Kidney epithelial cell (primary cell): ENCODE data around the gene TMEM220. TPM values are rescaled to one million over a fixed set of nuclear protein-coding genes. Genes with fewer than 3 reads are reported as not detected.

Experiments used
- DNase-seq: peaks from one replicate; pipeline ENCODE4 v3.0.0-alpha.2; 2010; ENCODE audit warnings: low read depth
- H3K27me3 ChIP-seq: 2 replicates; pipeline ENCODE4 v1.6.0; 2011; ENCODE audit warnings: low read length; ENCODE audit not compliant: control insufficient read depth, insufficient read depth
- H3K36me3 ChIP-seq: 2 replicates; pipeline ENCODE4 v1.5.1; 2011; ENCODE audit warnings: low read length; ENCODE audit not compliant: control insufficient read depth, insufficient read depth
- H3K4me3 ChIP-seq: 2 replicates; pipeline ENCODE4 v1.5.1; 2011; ENCODE audit warnings: low read depth, mild to moderate bottlenecking, control low read depth, low read length
- total RNA-seq: library from RNA; depleted of rRNA; stranded (reverse); fragments of >200 nt; gene quantifications from 2 replicates; pipeline ENCODE4 v1.2.3, GENCODE V29; 2015
- TF ChIP-seq, protein P1 (sequence below): IDR thresholded peaks from 2 replicates; pipeline ENCODE4 v1.5.1; 2011; ENCODE audit warnings: mild to moderate bottlenecking, moderate library complexity, low read length, control low read depth, inconsistent platforms; ENCODE audit not compliant: insufficient read depth, poor library complexity, severe bottlenecking

The TMEM220 gene
- total RNA-seq, 1 donor from 2014 or later, result 2.8 TPM

DNA sequence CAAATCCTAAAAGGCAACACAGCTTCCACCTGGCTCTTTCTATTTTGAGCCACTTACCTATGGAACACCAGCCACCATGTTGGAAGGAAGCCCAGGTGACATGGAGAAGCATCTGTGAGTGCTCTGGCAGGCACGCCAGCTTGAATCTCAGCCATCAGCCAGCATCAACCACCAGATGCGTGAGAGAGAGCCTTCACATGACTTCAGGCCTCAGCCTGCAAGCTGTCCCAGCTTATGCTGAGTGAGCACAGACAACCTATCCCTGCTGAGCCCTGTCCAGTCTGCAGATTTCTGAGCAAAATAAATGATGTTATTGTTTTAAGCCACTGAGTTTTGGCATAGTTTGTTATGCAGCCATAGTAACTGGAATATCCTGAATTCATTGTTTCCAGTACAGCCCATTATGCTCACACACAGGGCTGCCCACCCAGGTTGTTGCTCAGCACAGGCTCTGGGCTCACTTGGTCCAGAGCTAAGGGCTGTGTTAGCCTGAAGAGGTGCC, 39.0 kb upstream of the TMEM220 start:
- Histone ChIP-seq H3K36me3 (no peaks in the 10 kb centered on the region), H3K27me3 (no peaks in the 10 kb centered on the region), H3K4me3 (no peak overlapping the region)
- no peak for DNase-seq
- TF ChIP-seq, protein P1, sequence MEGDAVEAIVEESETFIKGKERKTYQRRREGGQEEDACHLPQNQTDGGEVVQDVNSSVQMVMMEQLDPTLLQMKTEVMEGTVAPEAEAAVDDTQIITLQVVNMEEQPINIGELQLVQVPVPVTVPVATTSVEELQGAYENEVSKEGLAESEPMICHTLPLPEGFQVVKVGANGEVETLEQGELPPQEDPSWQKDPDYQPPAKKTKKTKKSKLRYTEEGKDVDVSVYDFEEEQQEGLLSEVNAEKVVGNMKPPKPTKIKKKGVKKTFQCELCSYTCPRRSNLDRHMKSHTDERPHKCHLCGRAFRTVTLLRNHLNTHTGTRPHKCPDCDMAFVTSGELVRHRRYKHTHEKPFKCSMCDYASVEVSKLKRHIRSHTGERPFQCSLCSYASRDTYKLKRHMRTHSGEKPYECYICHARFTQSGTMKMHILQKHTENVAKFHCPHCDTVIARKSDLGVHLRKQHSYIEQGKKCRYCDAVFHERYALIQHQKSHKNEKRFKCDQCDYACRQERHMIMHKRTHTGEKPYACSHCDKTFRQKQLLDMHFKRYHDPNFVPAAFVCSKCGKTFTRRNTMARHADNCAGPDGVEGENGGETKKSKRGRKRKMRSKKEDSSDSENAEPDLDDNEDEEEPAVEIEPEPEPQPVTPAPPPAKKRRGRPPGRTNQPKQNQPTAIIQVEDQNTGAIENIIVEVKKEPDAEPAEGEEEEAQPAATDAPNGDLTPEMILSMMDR, result no peak

DNA sequence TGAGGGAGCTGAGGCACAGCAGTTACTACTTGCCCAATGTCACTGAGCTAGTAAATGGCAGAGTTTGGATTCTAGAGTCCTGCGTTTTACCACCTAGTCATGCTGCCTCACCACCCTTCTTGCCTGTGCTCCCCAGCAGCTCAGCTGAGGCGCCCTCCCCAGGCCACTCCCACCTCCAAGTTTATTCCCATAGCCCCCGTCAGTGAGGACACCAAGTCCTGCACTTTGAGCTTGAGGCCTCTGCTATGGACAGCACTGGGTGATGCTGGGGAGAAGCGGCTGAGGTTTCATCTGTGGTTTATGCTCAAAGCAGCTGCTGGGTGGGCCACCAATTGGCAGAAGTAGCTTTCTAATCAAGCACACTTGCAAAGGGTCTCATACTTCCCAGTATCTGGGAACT, 37.4 kb upstream of the TMEM220 start:
- TF ChIP-seq, protein P1, result no peak
- no peak for DNase-seq

DNA sequence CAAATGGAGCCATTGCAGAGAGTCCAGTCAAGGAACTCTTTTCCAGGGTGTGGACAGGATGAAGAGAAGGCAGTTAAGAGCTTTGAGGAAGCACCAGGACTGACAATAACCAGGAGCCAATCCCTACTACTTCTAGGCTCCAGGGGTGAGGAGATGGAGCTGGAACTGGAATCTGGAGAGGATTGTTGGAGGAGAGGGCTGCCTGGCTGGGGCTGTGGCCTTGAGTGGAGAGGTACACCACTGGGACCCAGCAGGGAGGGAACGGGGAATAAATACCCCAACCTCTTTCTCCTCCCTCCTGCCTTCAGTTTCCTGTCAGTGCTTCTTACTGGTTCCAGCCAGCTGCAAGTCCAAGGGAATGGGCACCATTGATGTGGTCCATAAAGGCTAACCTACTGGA, 32.2 kb upstream of the TMEM220 start:
- TF ChIP-seq, protein P1, result no peak
- Histone ChIP-seq H3K27me3 (no peaks in the 10 kb centered on the region), H3K4me3 (no peak overlapping the region), H3K36me3 (no peaks in the 10 kb centered on the region)
- no peak for DNase-seq

More for the DNA sequence above, 37.4 kb upstream of the TMEM220 start:
- Histone ChIP-seq H3K36me3 (no peaks in the 10 kb centered on the region), H3K27me3 (no peaks in the 10 kb centered on the region), H3K4me3 (no peak overlapping the region)

DNA sequence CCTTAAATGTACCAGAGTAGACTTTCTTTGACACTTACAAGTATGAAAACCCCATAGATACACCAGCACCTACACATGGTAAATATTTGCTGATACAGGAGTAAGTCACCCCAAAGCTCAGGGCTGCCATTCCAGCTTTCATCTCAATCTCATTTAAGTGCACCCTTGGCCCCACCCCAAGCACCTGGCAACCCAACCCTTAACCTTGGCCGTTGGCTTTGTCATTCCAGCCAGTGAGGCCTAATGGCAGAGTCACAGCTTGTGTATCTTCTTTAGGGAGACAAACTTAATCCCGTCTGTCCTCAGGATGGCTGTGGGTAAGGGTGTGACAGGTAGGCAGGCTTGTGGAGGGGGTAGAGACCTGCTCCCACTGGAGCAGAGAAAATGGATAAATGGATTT, 31.5 kb upstream of the TMEM220 start:
- Histone ChIP-seq H3K36me3 (no peaks in the 10 kb centered on the region), H3K27me3 (no peaks in the 10 kb centered on the region), H3K4me3 (no peak overlapping the region)
- TF ChIP-seq, protein P1, result no peak
- no peak for DNase-seq

DNA sequence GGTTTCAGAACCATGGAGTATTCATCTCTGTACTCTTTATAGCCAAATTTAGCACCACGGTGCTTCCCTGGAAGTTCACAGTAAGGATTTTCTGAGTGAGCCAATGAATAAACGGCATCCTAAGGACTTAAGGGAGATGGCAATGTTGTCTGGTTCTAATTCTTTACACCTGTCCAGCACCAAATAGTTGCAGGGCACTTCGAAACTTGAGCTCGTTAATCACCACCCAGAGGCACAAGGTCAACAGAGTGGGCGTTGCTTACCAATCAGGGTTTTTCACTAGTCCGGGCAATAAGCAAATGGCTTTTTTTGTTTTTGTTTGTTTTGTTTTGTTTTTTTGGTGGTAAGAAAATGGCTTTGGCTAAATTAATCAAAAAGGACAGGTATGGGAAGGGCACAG, 28.2 kb upstream of the TMEM220 start:
- no peak overlapping the region for H3K4me3 ChIP-seq
- H3K36me3 ChIP-seq, result no peaks in the 10 kb centered on the region
- H3K27me3 ChIP-seq, result no peaks in the 10 kb centered on the region
- TF ChIP-seq, protein P1, result no peak
- DNase-seq, result no peak

DNA sequence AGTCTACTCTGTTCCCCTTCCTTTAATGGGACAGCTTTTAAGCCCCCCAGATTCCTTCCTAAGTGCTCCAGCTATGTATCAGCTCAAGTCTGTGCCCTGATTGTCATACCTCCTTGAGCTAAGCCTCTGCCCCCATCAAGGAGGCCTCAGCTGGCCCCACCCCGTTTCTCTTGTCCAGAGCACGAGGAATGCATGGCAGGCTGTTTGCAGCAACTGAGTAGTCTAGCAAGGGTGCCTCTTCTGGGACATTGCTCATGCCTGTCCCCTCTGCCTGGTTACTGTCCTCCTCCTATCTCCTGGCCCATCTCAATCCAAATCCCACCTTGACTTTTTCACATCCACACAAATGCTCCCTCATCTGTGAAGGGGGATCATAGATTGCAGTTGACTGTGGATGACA, 27.8 kb upstream of the TMEM220 start:
- Histone ChIP-seq H3K27me3 (no peaks in the 10 kb centered on the region), H3K36me3 (no peaks in the 10 kb centered on the region), H3K4me3 (no peak overlapping the region)
- TF ChIP-seq, protein P1, result no peak
- no peak for DNase-seq
